ENCODE data around the gene EPHB1. TPM values are rescaled to one million over a fixed set of nuclear protein-coding genes. Genes with fewer than 3 reads are reported as not detected.

The EPHB1 gene
- total RNA-seq, 1 donor from 2014 or later, result 3.0 TPM

- Histone ChIP-seq H3K4me1 (no peaks in the 10 kb centered on the region), H3K27me3 (ENCODE audit: low read depth) (no peaks in the 10 kb centered on the region), H3K9me3 (no peaks in the 10 kb centered on the region), H3K27ac (no peak overlapping the region), H3K36me3 (no peaks in the 10 kb centered on the region), H3K4me3 (no peak overlapping the region)
- DNase-seq (no peak), ATAC-seq (no peak)
- intact Hi-C loops (cut with DNase I), result no loop called here
- no peak for TF ChIP-seq CTCF (IDR thresholded peaks at IDR 0.05)
Measured at GRCh38 chr3:135159681-135160247, 364.7 kb downstream of the EPHB1 start.

- H3K27me3 ChIP-seq (ENCODE audit: low read depth), result no peaks in the 10 kb centered on the region
- ATAC-seq (no peak), DNase-seq (no peak)
- H3K27ac ChIP-seq, result no peak overlapping the region
- intact Hi-C loops (cut with DNase I), result no loop called here
- H3K36me3 ChIP-seq, result no peaks in the 10 kb centered on the region
- no peak overlapping the region for H3K4me3 ChIP-seq
- H3K4me1 ChIP-seq, result no peaks in the 10 kb centered on the region
- H3K9me3 ChIP-seq, result no peaks in the 10 kb centered on the region
- no peak for TF ChIP-seq CTCF (IDR thresholded peaks at IDR 0.05)
Measured at GRCh38 chr3:135161425-135161824, 366.4 kb downstream of the EPHB1 start.

GRCh38 chr3:135163701-135164100 lies 368.6 kb downstream of the EPHB1 start:
- DNase-seq (no peak), ATAC-seq (no peak)
- TF ChIP-seq CTCF (IDR thresholded peaks at IDR 0.05), result no peak
- Histone ChIP-seq H3K4me3 (no peak overlapping the region), H3K4me1 (no peaks in the 10 kb centered on the region), H3K27ac (no peak overlapping the region), H3K27me3 (ENCODE audit: low read depth) (no peaks in the 10 kb centered on the region), H3K36me3 (no peaks in the 10 kb centered on the region), H3K9me3 (no peaks in the 10 kb centered on the region)
- intact Hi-C loops (cut with DNase I), result no loop called here

- no peaks in the 10 kb centered on the region for H3K27me3 ChIP-seq (ENCODE audit: low read depth)
- no peaks in the 10 kb centered on the region for H3K36me3 ChIP-seq
- TF ChIP-seq CTCF (IDR thresholded peaks at IDR 0.05), result no peak
- H3K4me1 ChIP-seq, result no peaks in the 10 kb centered on the region
- no peak overlapping the region for H3K27ac ChIP-seq
- no peaks in the 10 kb centered on the region for H3K9me3 ChIP-seq
- DNase-seq, result no peak
- H3K4me3 ChIP-seq, result no peak overlapping the region
- no peak for ATAC-seq
- intact Hi-C loops (cut with DNase I), result no loop called here
Measured at GRCh38 chr3:135165260-135165659, 370.2 kb downstream of the EPHB1 start.

GRCh38 chr3:135166266-135166825 lies 371.3 kb downstream of the EPHB1 start:
- Histone ChIP-seq H3K36me3 (no peaks in the 10 kb centered on the region), H3K9me3 (no peaks in the 10 kb centered on the region), H3K4me3 (no peak overlapping the region), H3K4me1 (no peaks in the 10 kb centered on the region), H3K27me3 (ENCODE audit: low read depth) (no peaks in the 10 kb centered on the region), H3K27ac (no peak overlapping the region)
- intact Hi-C loops (cut with DNase I), result no loop called here
- no peak for TF ChIP-seq CTCF (IDR thresholded peaks at IDR 0.05)
- ATAC-seq (peak in 1 of 2 donors; percentile 26), DNase-seq (no peak)

Measured in lower lobe of right lung (tissue), 2 donors.